Activated CD8-positive, alpha-beta T cell treated with anti-CD3 and anti-CD28 coated beads for 36 hours (primary cell): ENCODE measurements around the gene SERPINB6. TPM values are rescaled to one million over a fixed set of nuclear protein-coding genes. Genes with fewer than 3 reads are reported as not detected.
"Not testable (repeated sequence)": the region's sequence is repeated elsewhere in the genome, so short reads cannot be mapped to it uniquely, and the experiment has no call there.

ENCODE experiments used
- ATAC-seq: fragments of 200-7000 bp; cut with Tn5 transposase; one replicate; pipeline ENCODE4 v1.10.0; 2021; ENCODE audit warnings: mild to moderate bottlenecking, moderate library complexity
- CTCF ChIA-PET: fragments of 350-600 bp; sonication (Branson Sonifier 250); formaldehyde crosslinking; loops from one replicate; lab custom pipeline; 2021; ENCODE audit warnings: antibody characterized with exemption; lab: Charles Lee
- POLR2A ChIA-PET: fragments of 350-600 bp; sonication (Branson Sonifier 250); formaldehyde crosslinking; loops from one replicate; lab custom pipeline; 2021; ENCODE audit warnings: antibody characterized with exemption; lab: Charles Lee
- DNase-seq: peaks from one replicate; pipeline ENCODE4 v3.0.0-alpha.2; 2020
- H3K27ac Mint-ChIP-seq: one replicate; pipeline ENCODE4 v1.8.0; 2021; ENCODE audit warnings: mild to moderate bottlenecking, mixed read lengths
- H3K27me3 Mint-ChIP-seq: one replicate; pipeline ENCODE4 v1.8.0; 2021; ENCODE audit warnings: mixed read lengths
- H3K36me3 Mint-ChIP-seq: one replicate; pipeline ENCODE4 v1.8.0; 2021; ENCODE audit warnings: low read depth, mixed read lengths
- H3K4me1 Mint-ChIP-seq: one replicate; pipeline ENCODE4 v1.8.0; 2021; ENCODE audit warnings: low read depth, mixed read lengths
- H3K4me3 Mint-ChIP-seq: one replicate; pipeline ENCODE4 v1.8.0; 2021; ENCODE audit warnings: mild to moderate bottlenecking, moderate library complexity, mixed read lengths
- H3K9me3 Mint-ChIP-seq: one replicate; pipeline ENCODE4 v1.8.0; 2021; ENCODE audit warnings: mixed read lengths
- intact Hi-C: fragments of 100-400 bp; cut with micrococcal nuclease; formaldehyde crosslinking; loops from one replicate; pipeline ENCODE4 v1.10.0; 2022
- total RNA-seq, 2 experiments: library from RNA; stranded (reverse); gene quantifications; one replicate each; pipeline ENCODE4 v1.2.3, GENCODE V29; 2021
- TF ChIP-seq, protein P1 (sequence below): fragments of 200-600 bp; IDR thresholded peaks from one replicate; pipeline ENCODE4 v1.8.0; 2022; ENCODE audit warnings: antibody characterized with exemption, mild to moderate bottlenecking

Gene SERPINB6
- total RNA-seq, 2 experiments from 2014 or later: 52.2 to 53.8 TPM

DNA sequence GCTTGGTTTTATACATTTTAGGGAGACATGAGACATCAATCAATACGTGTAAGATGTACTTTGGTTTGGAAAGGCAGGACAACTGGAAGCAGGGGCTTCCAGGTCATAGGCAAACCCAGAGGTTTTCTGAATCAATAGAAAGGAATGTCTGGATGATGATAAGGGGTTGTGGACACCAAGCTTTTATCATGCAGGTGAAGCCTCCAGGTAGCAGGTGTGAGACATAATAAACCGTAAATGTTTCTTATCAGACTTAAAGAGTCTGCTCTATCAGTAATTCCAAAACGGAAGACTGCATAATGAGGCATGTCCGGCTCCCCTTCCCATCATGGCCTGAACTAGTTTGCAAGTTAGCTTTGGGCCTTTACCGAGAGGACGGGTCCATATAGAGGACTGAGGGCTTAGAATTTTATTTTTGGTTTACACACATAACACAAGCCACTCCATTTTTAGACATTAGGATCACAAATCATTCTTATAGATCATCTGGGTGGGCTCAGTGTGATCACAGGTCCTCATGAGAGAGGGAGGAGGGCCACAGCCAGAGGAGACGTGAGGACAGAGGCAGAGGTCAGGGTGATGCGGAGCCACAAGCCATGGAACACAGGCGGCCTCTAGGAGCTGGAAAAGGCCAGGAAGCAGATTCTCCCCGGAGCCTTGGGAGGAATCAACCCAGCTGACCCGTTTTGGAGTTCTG, 57.6 kb downstream of the SERPINB6 start:
- Mint-ChIP-seq H3K27me3 (no peaks in the 10 kb centered on the region), H3K9me3 (no peaks in the 10 kb centered on the region), H3K4me3 (no peak overlapping the region), H3K4me1 (peaks cover 40% of the 10 kb centered on the region), H3K27ac (no peak overlapping the region), H3K36me3 (no peaks in the 10 kb centered on the region)
- intact Hi-C loops: loop anchor here (5.0 kb wide), 1 partner anchor 121 kb away; no protein-coding TSS in a partner anchor
- DNase-seq: no peak
- TF ChIP-seq, protein P1, sequence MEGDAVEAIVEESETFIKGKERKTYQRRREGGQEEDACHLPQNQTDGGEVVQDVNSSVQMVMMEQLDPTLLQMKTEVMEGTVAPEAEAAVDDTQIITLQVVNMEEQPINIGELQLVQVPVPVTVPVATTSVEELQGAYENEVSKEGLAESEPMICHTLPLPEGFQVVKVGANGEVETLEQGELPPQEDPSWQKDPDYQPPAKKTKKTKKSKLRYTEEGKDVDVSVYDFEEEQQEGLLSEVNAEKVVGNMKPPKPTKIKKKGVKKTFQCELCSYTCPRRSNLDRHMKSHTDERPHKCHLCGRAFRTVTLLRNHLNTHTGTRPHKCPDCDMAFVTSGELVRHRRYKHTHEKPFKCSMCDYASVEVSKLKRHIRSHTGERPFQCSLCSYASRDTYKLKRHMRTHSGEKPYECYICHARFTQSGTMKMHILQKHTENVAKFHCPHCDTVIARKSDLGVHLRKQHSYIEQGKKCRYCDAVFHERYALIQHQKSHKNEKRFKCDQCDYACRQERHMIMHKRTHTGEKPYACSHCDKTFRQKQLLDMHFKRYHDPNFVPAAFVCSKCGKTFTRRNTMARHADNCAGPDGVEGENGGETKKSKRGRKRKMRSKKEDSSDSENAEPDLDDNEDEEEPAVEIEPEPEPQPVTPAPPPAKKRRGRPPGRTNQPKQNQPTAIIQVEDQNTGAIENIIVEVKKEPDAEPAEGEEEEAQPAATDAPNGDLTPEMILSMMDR: no peak
- ChIA-PET POLR2A (interaction anchor here (0.7 to 1.5 kb wide), 5 partner anchors 11 to 72 kb away, joined by 3 to 7 read pairs (median 3); partner anchors contain the start of genes SERPINB1 and SERPINB9), CTCF (interaction anchor here (0.6 to 2.9 kb wide), 11 partner anchors 8 to 122 kb away, joined by 3 to 24 read pairs (median 3); partner anchors contain the start of gene SERPINB1)
- ATAC-seq: no peak

DNA sequence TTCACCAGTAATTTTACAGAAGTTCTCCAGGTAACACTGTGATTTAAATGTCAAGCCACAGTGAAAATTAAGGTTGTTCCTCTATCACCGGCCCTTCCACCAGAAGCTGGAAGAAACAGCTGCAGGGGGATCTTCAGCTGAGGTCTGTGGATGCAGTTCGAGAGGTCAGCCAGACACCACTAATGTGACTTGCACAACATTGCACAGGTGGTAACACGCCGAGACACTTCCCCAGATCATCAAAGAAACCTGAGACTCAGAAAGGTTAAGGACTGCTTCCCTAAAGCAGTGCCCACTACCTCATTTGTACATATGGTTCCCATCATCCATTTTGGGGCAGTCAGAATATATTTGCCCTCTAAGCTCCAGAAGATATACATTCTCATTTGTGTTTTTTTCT, 60.2 kb downstream of the SERPINB6 start:
- Mint-ChIP-seq H3K36me3 (no peaks in the 10 kb centered on the region), H3K9me3 (no peaks in the 10 kb centered on the region), H3K27ac (no peak overlapping the region), H3K27me3 (no peaks in the 10 kb centered on the region), H3K4me3 (no peak overlapping the region), H3K4me1 (peaks cover 47% of the 10 kb centered on the region)
- intact Hi-C loops: loop anchor here (2.0 to 5.0 kb wide), 2 partner anchors 64 to 119 kb away; no protein-coding TSS in a partner anchor
- ATAC-seq (no peak), DNase-seq (no peak)
- CTCF ChIA-PET: interaction anchor here (0.7 to 1.6 kb wide), 32 partner anchors 8 to 122 kb away, joined by 3 to 47 read pairs (median 5); partner anchors contain the start of genes SERPINB1 and SERPINB9
- POLR2A ChIA-PET: interaction anchor here (0.6 to 1.6 kb wide), 6 partner anchors 8 to 130 kb away, joined by 3 to 6 read pairs (median 4); partner anchors contain the start of gene SERPINB9
- TF ChIP-seq, protein P1: no peak

DNA sequence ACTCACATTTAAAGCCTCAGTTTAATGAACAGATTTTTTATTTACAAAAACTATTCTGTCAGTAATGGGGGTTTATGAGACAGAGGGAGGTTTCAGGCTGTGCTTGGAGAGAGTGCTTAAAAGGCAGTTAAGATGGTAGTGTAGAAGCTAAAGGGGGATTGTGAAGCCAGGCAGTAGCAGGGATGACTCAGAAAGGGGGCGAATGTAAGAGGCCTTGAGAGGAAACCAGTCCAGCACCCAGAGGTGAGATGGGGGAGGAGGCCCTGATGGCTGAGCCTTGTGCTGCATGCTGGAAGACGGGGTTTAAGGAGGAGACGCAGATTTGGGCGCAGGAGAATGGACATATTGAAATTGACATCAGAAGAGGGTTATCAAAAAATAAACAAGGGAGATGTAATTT, 61.6 kb downstream of the SERPINB6 start:
- no peaks in the 10 kb centered on the region for H3K9me3 Mint-ChIP-seq
- H3K27ac Mint-ChIP-seq: peak overlapping the region; percentile 44
- no peaks in the 10 kb centered on the region for H3K27me3 Mint-ChIP-seq
- H3K4me3 Mint-ChIP-seq: no peak overlapping the region
- ATAC-seq: peak; percentile 91
- intact Hi-C loops: loop anchor here (2.0 to 5.0 kb wide), 2 partner anchors 63 to 117 kb away; no protein-coding TSS in a partner anchor
- ChIA-PET POLR2A (interaction anchor here (0.8 to 1.6 kb wide), 2 partner anchors 10 to 68 kb away, joined by 3 to 5 read pairs; partner anchors contain the start of gene SERPINB1), CTCF (interaction anchor here (1.0 to 1.1 kb wide), 3 partner anchors 13 to 63 kb away, joined by 3 to 5 read pairs (median 5); no protein-coding TSS in a partner anchor)
- H3K4me1 Mint-ChIP-seq: peaks cover 51% of the 10 kb centered on the region
- TF ChIP-seq, protein P1: no peak
- peak; percentile 74 for DNase-seq
- no peaks in the 10 kb centered on the region for H3K36me3 Mint-ChIP-seq

DNA sequence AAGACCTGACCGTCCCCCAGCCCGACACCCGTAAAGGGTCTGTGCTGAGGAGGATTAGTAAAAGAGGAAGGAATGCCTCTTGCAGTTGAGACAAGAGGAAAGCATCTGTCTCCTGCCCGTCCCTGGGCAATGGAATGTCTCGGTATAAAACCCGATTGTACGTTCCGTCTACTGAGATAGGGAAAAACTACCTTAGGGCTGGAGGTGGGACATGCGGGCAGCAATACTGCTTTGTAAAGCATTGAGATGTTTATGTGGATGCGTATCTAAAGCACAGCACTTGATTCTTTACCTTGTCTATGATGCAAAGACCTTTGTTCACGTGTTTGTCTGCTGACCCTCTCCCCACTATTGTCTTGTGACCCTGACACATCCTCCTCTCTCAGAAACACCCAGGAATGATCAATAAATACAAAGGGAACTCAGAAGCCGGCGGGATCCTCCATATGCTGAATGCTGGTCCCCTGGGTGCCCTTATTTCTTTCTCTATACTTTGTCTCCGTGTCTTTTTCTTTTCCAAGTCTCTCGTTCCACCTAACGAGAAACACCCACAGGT, 62.2 kb downstream of the SERPINB6 start:
- H3K27ac Mint-ChIP-seq: peak overlapping the region; percentile 44
- POLR2A ChIA-PET: interaction anchor here (0.8 to 1.6 kb wide), 2 partner anchors 9 to 68 kb away, joined by 3 to 5 read pairs; partner anchors contain the start of gene SERPINB1
- intact Hi-C loops, H3K36me3 Mint-ChIP-seq, H3K9me3 Mint-ChIP-seq, DNase-seq, H3K27me3 Mint-ChIP-seq, H3K4me3 Mint-ChIP-seq, ATAC-seq: not testable (repeated sequence)
- CTCF ChIA-PET: interaction anchor here (1.0 to 1.1 kb wide), 3 partner anchors 13 to 62 kb away, joined by 3 to 5 read pairs (median 5); no protein-coding TSS in a partner anchor
- peaks cover 51% of the 10 kb centered on the region for H3K4me1 Mint-ChIP-seq

DNA sequence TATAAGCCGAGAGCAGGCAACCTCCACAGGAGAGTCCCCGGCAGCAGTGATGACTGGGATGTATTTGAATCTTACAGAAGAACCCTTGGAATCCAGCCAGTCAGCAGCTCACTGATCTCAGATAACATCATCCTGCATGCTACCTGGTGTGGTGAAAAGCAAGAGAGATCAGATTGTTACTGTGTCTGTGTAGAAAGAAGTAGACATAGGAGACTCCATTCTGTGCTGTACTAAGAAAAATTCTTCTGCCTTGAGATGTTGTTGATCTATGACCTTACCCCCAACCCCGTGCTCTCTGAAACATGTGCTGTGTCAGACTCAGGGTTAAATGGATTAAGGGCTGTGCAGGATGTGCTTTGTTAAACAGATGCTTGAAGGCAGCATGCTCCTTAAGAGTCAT, 62.9 kb downstream of the SERPINB6 start:
- H3K9me3 Mint-ChIP-seq, H3K27me3 Mint-ChIP-seq, H3K36me3 Mint-ChIP-seq, ATAC-seq, H3K27ac Mint-ChIP-seq, intact Hi-C loops, POLR2A ChIA-PET, CTCF ChIA-PET, H3K4me3 Mint-ChIP-seq: not testable (repeated sequence)
- DNase-seq: peak; percentile 18
- peaks cover 51% of the 10 kb centered on the region for H3K4me1 Mint-ChIP-seq

DNA sequence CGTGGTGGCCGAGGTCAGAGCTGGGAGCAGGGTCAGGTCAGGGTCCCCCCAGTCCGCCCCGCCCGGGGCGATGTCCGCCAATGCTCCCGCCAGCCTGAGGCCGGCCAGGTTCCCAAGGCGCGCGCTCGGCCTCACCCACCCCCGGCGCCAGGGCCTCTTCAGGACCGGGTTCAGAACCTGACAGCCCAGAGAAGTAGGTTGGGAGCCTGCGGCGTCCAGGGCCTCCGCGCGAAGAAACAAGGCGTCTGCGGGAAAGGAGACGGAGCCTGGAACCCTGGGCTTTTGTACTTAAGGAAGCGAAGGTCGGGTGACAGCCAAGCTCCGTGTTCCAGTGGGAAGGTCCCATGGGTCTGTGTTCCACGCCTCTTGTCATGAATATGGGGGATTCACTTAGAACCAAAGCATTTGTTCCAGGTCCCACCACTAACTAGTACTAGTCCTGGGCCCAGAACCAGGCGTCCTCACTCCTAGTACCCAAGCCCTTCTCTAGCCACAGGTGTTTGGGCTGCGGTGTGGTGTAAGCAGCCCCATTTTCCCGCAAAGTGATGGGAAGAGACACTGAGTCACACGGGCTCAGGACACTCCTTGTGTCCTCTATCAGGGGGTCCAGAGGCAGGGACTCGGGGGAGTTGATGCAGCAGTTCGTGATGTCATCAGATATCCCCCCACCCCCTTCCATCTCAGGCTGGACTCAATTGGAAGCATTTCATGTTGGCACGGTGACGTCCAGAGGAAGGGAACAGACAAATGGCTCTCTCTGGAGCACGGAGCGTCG, 67.8 kb downstream of the SERPINB6 start:
- POLR2A ChIA-PET: interaction anchor here (0.5 to 2.3 kb wide), 14 partner anchors 8 to 264 kb away, joined by 3 to 13 read pairs (median 6); no protein-coding TSS in a partner anchor
- peak overlapping the region; percentile 98 for H3K4me3 Mint-ChIP-seq
- intact Hi-C loops: loop anchor here (5.0 kb wide), 1 partner anchor 39 kb away; no protein-coding TSS in a partner anchor

DNA sequence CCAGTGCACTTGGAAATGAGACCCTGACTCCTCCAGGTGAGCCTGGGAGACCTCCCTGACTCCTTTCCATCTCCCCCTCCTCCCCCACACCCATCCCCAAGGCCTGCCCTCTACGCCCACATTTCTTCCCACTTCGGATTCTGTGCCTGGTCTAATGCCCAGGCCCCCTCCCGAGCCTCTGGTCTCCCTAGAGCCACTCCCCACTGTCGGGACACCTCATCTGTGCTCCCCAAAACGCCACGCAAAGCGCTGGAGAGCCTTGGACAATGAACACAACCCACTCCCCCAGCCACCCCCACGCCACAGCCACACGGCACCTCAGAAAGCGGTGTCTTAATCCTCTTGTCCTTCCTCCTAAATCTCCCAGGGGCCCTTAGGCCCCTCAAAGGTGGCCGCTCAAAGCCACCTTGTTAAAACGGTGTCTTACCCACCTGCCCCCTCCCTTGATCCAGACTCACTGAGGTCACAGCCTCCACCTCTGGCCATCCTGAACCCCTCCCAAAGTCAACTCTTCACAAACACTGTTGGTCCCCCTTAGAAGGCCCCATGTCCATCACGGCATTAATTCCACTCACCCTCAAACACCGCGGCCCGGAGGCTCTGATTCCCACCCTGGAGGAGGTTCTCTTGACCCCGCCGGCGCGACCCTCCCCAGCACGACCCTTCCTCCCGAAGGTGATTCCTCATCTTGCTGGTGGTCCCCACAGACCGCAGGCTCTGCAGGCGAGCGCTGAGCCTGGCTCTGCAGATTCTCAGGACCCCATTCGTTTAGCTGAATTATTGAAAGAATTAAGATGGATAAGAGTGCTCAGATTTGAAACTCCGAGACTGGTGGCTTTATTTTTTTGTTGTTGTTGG, 69.5 kb downstream of the SERPINB6 start:
- Mint-ChIP-seq H3K4me1 (peaks cover 47% of the 10 kb centered on the region), H3K36me3 (peaks cover 54% of the 10 kb centered on the region), H3K27ac (peak overlapping the region; percentile 80), H3K4me3 (peak overlapping the region; percentile 98)
- not testable (repeated sequence) for H3K27me3 Mint-ChIP-seq, ATAC-seq, H3K9me3 Mint-ChIP-seq
- ChIA-PET CTCF (interaction anchor here (0.8 to 4.5 kb wide), 15 partner anchors 9 to 166 kb away, joined by 3 to 36 read pairs (median 5); partner anchors contain the start of genes SERPINB1 and WRNIP1), POLR2A (interaction anchor here (0.9 to 5.0 kb wide), 16 partner anchors 9 to 143 kb away, joined by 3 to 42 read pairs (median 5); no protein-coding TSS in a partner anchor)
- intact Hi-C loops: loop anchor here (5.0 kb wide), 1 partner anchor 40 kb away; no protein-coding TSS in a partner anchor
- DNase-seq: peak; percentile 28

More for the DNA sequence above, 67.8 kb downstream of the SERPINB6 start:
- Mint-ChIP-seq H3K36me3 (peaks cover 40% of the 10 kb centered on the region), H3K4me1 (peaks cover 49% of the 10 kb centered on the region)
- CTCF ChIA-PET: interaction anchor here (0.7 to 4.5 kb wide), 6 partner anchors 8 to 62 kb away, joined by 3 to 28 read pairs (median 7); partner anchors contain the start of gene SERPINB1
- H3K9me3 Mint-ChIP-seq, H3K27me3 Mint-ChIP-seq, DNase-seq, H3K27ac Mint-ChIP-seq, ATAC-seq: not testable (repeated sequence)
